SJSA1 (cell line): Measurements from ENCODE around the gene ADPRS. TPM values are rescaled to one million over a fixed set of nuclear protein-coding genes. Genes with fewer than 3 reads are reported as not detected.

Experiments
- DNase-seq, 2 experiments: peaks; one replicate each; pipeline ENCODE4 v3.0.0-alpha.2; 2015 to 2020; ENCODE audit warnings: low spot score in 2 of 2, low read depth in 1 of 2
- H3K27ac ChIP-seq: fragments of 250-450 bp; sonication (Bioruptor Pico); 2 replicates; pipeline ENCODE4 v1.5.1; 2020; ENCODE audit warnings: mild to moderate bottlenecking, moderate library complexity
- H3K27me3 ChIP-seq: fragments of 250-450 bp; sonication (Bioruptor Pico); replicated peaks from 2 replicates; pipeline ENCODE4 v1.5.1; 2020; ENCODE audit warnings: mild to moderate bottlenecking, moderate library complexity
- H3K36me3 ChIP-seq: fragments of 250-450 bp; sonication (Bioruptor Pico); 2 replicates; pipeline ENCODE4 v1.5.1; 2020; ENCODE audit warnings: mild to moderate bottlenecking
- H3K4me1 ChIP-seq: fragments of 250-450 bp; sonication (Bioruptor Pico); replicated peaks from 2 replicates; pipeline ENCODE4 v1.6.1; 2021; ENCODE audit warnings: mild to moderate bottlenecking
- H3K4me3 ChIP-seq: fragments of 250-450 bp; sonication (Bioruptor Pico); 2 replicates; pipeline ENCODE4 v1.5.1; 2020; ENCODE audit warnings: mild to moderate bottlenecking
- H3K9me3 ChIP-seq: fragments of 250-450 bp; sonication (Bioruptor Pico); replicated peaks from 2 replicates; pipeline ENCODE4 v1.5.1; 2020; ENCODE audit warnings: mild to moderate bottlenecking
- total RNA-seq: library from RNA; depleted of rRNA; stranded (reverse); fragments of >200 nt; shearing (Covaris generic); gene quantifications from 2 replicates; pipeline ENCODE4 v1.2.3, GENCODE V29; 2014

ADPRS gene
- total RNA-seq, 1 experiment from 2014 or later = 48.8 TPM

- H3K4me3 ChIP-seq = no peak overlapping the region
- peaks cover 13% of the 10 kb centered on the region for H3K27me3 ChIP-seq
- DNase-seq = no peak
- peaks cover 18% of the 10 kb centered on the region for H3K4me1 ChIP-seq
- H3K27ac ChIP-seq = no peak overlapping the region
- no peaks in the 10 kb centered on the region for H3K36me3 ChIP-seq
- H3K9me3 ChIP-seq = no peaks in the 10 kb centered on the region
These were observed 34.7 kb downstream of the ADPRS start for GRCh38 chr1:36123356-36123755.

- Histone ChIP-seq H3K4me3 (no peak overlapping the region; the same call in 1 of the 2 replicates), H3K27me3 (peaks cover 13% of the 10 kb centered on the region), H3K27ac (no peak overlapping the region), H3K36me3 (no peaks in the 10 kb centered on the region), H3K4me1 (peaks cover 13% of the 10 kb centered on the region), H3K9me3 (no peaks in the 10 kb centered on the region)
- DNase-seq = no peak
These were observed 35.9 kb downstream of the ADPRS start for GRCh38 chr1:36124404-36125128.

- Histone ChIP-seq H3K9me3 (no peaks in the 10 kb centered on the region), H3K4me3 (peak within 1 kb of the TSS; percentile 21; the same call in 1 of the 2 replicates), H3K4me1 (peaks cover 7% of the 10 kb centered on the region), H3K36me3 (no peaks in the 10 kb centered on the region), H3K27me3 (peaks cover 13% of the 10 kb centered on the region), H3K27ac (no peak within 1 kb of the TSS)
- no peak for DNase-seq
These were observed 36.7 kb downstream of the ADPRS start, which contains the start of gene COL8A2 for GRCh38 chr1:36125129-36125991. TSS of gene COL8A2 (minus strand) at chr1:36125222. CDS start at chr1:36100242, 24,980 bp downstream.

- Histone ChIP-seq H3K27me3 (peaks cover 13% of the 10 kb centered on the region), H3K9me3 (no peaks in the 10 kb centered on the region), H3K4me1 (peaks cover 7% of the 10 kb centered on the region), H3K36me3 (no peaks in the 10 kb centered on the region), H3K4me3 (no peak overlapping the region), H3K27ac (no peak overlapping the region)
- DNase-seq = no peak
These were observed 37.5 kb downstream of the ADPRS start for GRCh38 chr1:36126005-36126716.

- no peak for DNase-seq
These were observed 38.3 kb downstream of the ADPRS start for GRCh38 chr1:36126797-36127500.

GRCh38 chr1:36128126-36128904, 39.6 kb downstream of the ADPRS start:
- H3K27me3 ChIP-seq = peaks cover 13% of the 10 kb centered on the region
- H3K27ac ChIP-seq = no peak overlapping the region
- no peak overlapping the region for H3K4me3 ChIP-seq
- H3K9me3 ChIP-seq = no peaks in the 10 kb centered on the region
- no peak for DNase-seq
- peaks cover 13% of the 10 kb centered on the region for H3K4me1 ChIP-seq
- H3K36me3 ChIP-seq = no peaks in the 10 kb centered on the region

More at GRCh38 chr1:36126797-36127500, 38.3 kb downstream of the ADPRS start:
- H3K27ac ChIP-seq = no peak overlapping the region
- H3K4me1 ChIP-seq = peaks cover 7% of the 10 kb centered on the region
- H3K9me3 ChIP-seq = no peaks in the 10 kb centered on the region
- peaks cover 13% of the 10 kb centered on the region for H3K27me3 ChIP-seq
- no peak overlapping the region for H3K4me3 ChIP-seq
- no peaks in the 10 kb centered on the region for H3K36me3 ChIP-seq

- H3K27ac ChIP-seq = no peak overlapping the region
These were observed 40.2 kb downstream of the ADPRS start for GRCh38 chr1:36128905-36129206.

GRCh38 chr1:36132029-36132428, 43.3 kb downstream of the ADPRS start:
- DNase-seq = no peak
- Histone ChIP-seq H3K36me3 (peaks cover 13% of the 10 kb centered on the region), H3K4me1 (peaks cover 40% of the 10 kb centered on the region), H3K9me3 (no peaks in the 10 kb centered on the region), H3K27ac (no peak overlapping the region), H3K27me3 (no peaks in the 10 kb centered on the region), H3K4me3 (no peak overlapping the region)

More at GRCh38 chr1:36128905-36129206, 40.2 kb downstream of the ADPRS start:
- H3K4me3 ChIP-seq = no peak overlapping the region
- H3K27me3 ChIP-seq = peaks cover 13% of the 10 kb centered on the region
- no peak for DNase-seq
- H3K4me1 ChIP-seq = peaks cover 19% of the 10 kb centered on the region
- no peaks in the 10 kb centered on the region for H3K9me3 ChIP-seq
- no peaks in the 10 kb centered on the region for H3K36me3 ChIP-seq

- Histone ChIP-seq H3K36me3 (peaks cover 27% of the 10 kb centered on the region), H3K4me1 (peaks cover 45% of the 10 kb centered on the region), H3K27ac (no peak overlapping the region)
These were observed 44.8 kb downstream of the ADPRS start for GRCh38 chr1:36133484-36133883.

GRCh38 chr1:36134031-36134430, 45.3 kb downstream of the ADPRS start:
- H3K36me3 ChIP-seq = peaks cover 30% of the 10 kb centered on the region
- no peak for DNase-seq
- H3K4me1 ChIP-seq = peaks cover 45% of the 10 kb centered on the region
- no peak overlapping the region for H3K27ac ChIP-seq
- H3K4me3 ChIP-seq = no peak overlapping the region
- no peaks in the 10 kb centered on the region for H3K9me3 ChIP-seq
- no peaks in the 10 kb centered on the region for H3K27me3 ChIP-seq

More at GRCh38 chr1:36133484-36133883, 44.8 kb downstream of the ADPRS start:
- Histone ChIP-seq H3K9me3 (no peaks in the 10 kb centered on the region), H3K4me3 (no peak overlapping the region), H3K27me3 (no peaks in the 10 kb centered on the region)
- DNase-seq = peak; percentile 45 to 81

- Histone ChIP-seq H3K4me1 (peaks cover 45% of the 10 kb centered on the region), H3K27ac (no peak overlapping the region), H3K4me3 (no peak overlapping the region), H3K27me3 (no peaks in the 10 kb centered on the region), H3K36me3 (peaks cover 37% of the 10 kb centered on the region), H3K9me3 (no peaks in the 10 kb centered on the region)
- peak; percentile 58 to 70 for DNase-seq
These were observed 46.0 kb downstream of the ADPRS start for GRCh38 chr1:36134505-36135329.

GRCh38 chr1:36135330-36135667, 46.6 kb downstream of the ADPRS start:
- Histone ChIP-seq H3K36me3 (peaks cover 43% of the 10 kb centered on the region), H3K4me1 (peaks cover 48% of the 10 kb centered on the region), H3K27ac (no peak overlapping the region), H3K9me3 (no peaks in the 10 kb centered on the region), H3K4me3 (no peak overlapping the region), H3K27me3 (no peaks in the 10 kb centered on the region)
- no peak for DNase-seq
